ENCODE data around the gene TNFRSF1B. TPM values are rescaled to one million over a fixed set of nuclear protein-coding genes. Genes with fewer than 3 reads are reported as not detected.

Gene TNFRSF1B
- total RNA-seq, 1 experiment from 2014 or later: 1.4 TPM

GRCh38 chr1:12230549-12231275 is 63.9 kb downstream of the TNFRSF1B start:
- peak overlapping the region; percentile 42; the same call in 1 of the 2 replicates for H3K27ac ChIP-seq
- peak overlapping the region; percentile 98 for H3K4me3 ChIP-seq
- peaks cover 17% of the 10 kb centered on the region for H3K36me3 ChIP-seq
- peaks cover 5% of the 10 kb centered on the region; the same call in 1 of the 2 replicates for H3K4me1 ChIP-seq (replicated peaks)
- H3K27me3 ChIP-seq (replicated peaks): no peaks in the 10 kb centered on the region
- no peaks in the 10 kb centered on the region for H3K9me3 ChIP-seq (replicated peaks)
- DNase-seq (ENCODE audit: low read depth in 1 of 2, low spot score in 2 of 2): peak in 1 of 2 experiments; percentile 21

- Histone ChIP-seq H3K27ac (no peak overlapping the region), H3K27me3 (replicated peaks) (no peaks in the 10 kb centered on the region), H3K4me1 (replicated peaks) (peaks cover 5% of the 10 kb centered on the region; the same call in 1 of the 2 replicates), H3K4me3 (peak overlapping the region; percentile 98), H3K36me3 (peaks cover 20% of the 10 kb centered on the region), H3K9me3 (replicated peaks) (no peaks in the 10 kb centered on the region)
- no peak for DNase-seq (ENCODE audit: low read depth in 1 of 2, low spot score in 2 of 2)
Measured at GRCh38 chr1:12231276-12231595, 64.4 kb downstream of the TNFRSF1B start.

- no peak overlapping the region for H3K4me3 ChIP-seq
Measured at GRCh38 chr1:12232221-12232620, 65.4 kb downstream of the TNFRSF1B start.

GRCh38 chr1:12244078-12244477 is 77.3 kb downstream of the TNFRSF1B start:
- Histone ChIP-seq H3K36me3 (peaks cover 49% of the 10 kb centered on the region), H3K27me3 (replicated peaks) (no peaks in the 10 kb centered on the region), H3K27ac (no peak overlapping the region), H3K4me1 (replicated peaks) (no peaks in the 10 kb centered on the region), H3K9me3 (replicated peaks) (no peaks in the 10 kb centered on the region), H3K4me3 (no peak overlapping the region)
- DNase-seq (ENCODE audit: low read depth in 1 of 2, low spot score in 2 of 2): peak in 1 of 2 experiments; percentile 4

More at GRCh38 chr1:12232221-12232620, 65.4 kb downstream of the TNFRSF1B start:
- Histone ChIP-seq H3K36me3 (peaks cover 22% of the 10 kb centered on the region), H3K27ac (no peak overlapping the region), H3K27me3 (replicated peaks) (no peaks in the 10 kb centered on the region), H3K9me3 (replicated peaks) (no peaks in the 10 kb centered on the region), H3K4me1 (replicated peaks) (peaks cover 5% of the 10 kb centered on the region; the same call in 1 of the 2 replicates)
- DNase-seq (ENCODE audit: low read depth in 1 of 2, low spot score in 2 of 2): no peak

GRCh38 chr1:12244585-12244984 is 77.8 kb downstream of the TNFRSF1B start:
- Histone ChIP-seq H3K36me3 (peaks cover 54% of the 10 kb centered on the region), H3K27ac (no peak overlapping the region), H3K27me3 (replicated peaks) (no peaks in the 10 kb centered on the region), H3K9me3 (replicated peaks) (no peaks in the 10 kb centered on the region), H3K4me1 (replicated peaks) (no peaks in the 10 kb centered on the region), H3K4me3 (no peak overlapping the region)
- DNase-seq (ENCODE audit: low read depth in 1 of 2, low spot score in 2 of 2): no peak

- no peaks in the 10 kb centered on the region for H3K27me3 ChIP-seq (replicated peaks)
- no peaks in the 10 kb centered on the region for H3K9me3 ChIP-seq (replicated peaks)
- H3K36me3 ChIP-seq: peaks cover 60% of the 10 kb centered on the region
- no peak overlapping the region for H3K27ac ChIP-seq
- H3K4me1 ChIP-seq (replicated peaks): no peaks in the 10 kb centered on the region
- no peak overlapping the region for H3K4me3 ChIP-seq
- DNase-seq (ENCODE audit: low read depth in 1 of 2, low spot score in 2 of 2): no peak
Measured at GRCh38 chr1:12245116-12245515, 78.3 kb downstream of the TNFRSF1B start.

GRCh38 chr1:12245733-12246132 is 78.9 kb downstream of the TNFRSF1B start:
- H3K27ac ChIP-seq: no peak overlapping the region
- no peaks in the 10 kb centered on the region for H3K27me3 ChIP-seq (replicated peaks)
- H3K36me3 ChIP-seq: peaks cover 64% of the 10 kb centered on the region
- no peaks in the 10 kb centered on the region for H3K9me3 ChIP-seq (replicated peaks)
- H3K4me1 ChIP-seq (replicated peaks): no peaks in the 10 kb centered on the region
- H3K4me3 ChIP-seq: no peak overlapping the region
- no peak for DNase-seq (ENCODE audit: low read depth in 1 of 2, low spot score in 2 of 2)

- H3K36me3 ChIP-seq: peaks cover 69% of the 10 kb centered on the region
- no peak overlapping the region for H3K4me3 ChIP-seq
- no peak overlapping the region for H3K27ac ChIP-seq
- DNase-seq (ENCODE audit: low read depth in 1 of 2, low spot score in 2 of 2): no peak
- H3K27me3 ChIP-seq (replicated peaks): no peaks in the 10 kb centered on the region
- H3K4me1 ChIP-seq (replicated peaks): no peaks in the 10 kb centered on the region
- H3K9me3 ChIP-seq (replicated peaks): no peaks in the 10 kb centered on the region
Measured at GRCh38 chr1:12246584-12246983, 79.8 kb downstream of the TNFRSF1B start.

GRCh38 chr1:12249181-12249580 is 82.4 kb downstream of the TNFRSF1B start:
- H3K27me3 ChIP-seq (replicated peaks): no peaks in the 10 kb centered on the region
- H3K36me3 ChIP-seq: peaks cover 66% of the 10 kb centered on the region
- DNase-seq (ENCODE audit: low read depth in 1 of 2, low spot score in 2 of 2): no peak
- no peaks in the 10 kb centered on the region for H3K4me1 ChIP-seq (replicated peaks)
- H3K4me3 ChIP-seq: no peak overlapping the region
- H3K27ac ChIP-seq: no peak overlapping the region
- no peaks in the 10 kb centered on the region for H3K9me3 ChIP-seq (replicated peaks)

GRCh38 chr1:12249748-12250147 is 83.0 kb downstream of the TNFRSF1B start:
- Histone ChIP-seq H3K9me3 (replicated peaks) (no peaks in the 10 kb centered on the region), H3K4me1 (replicated peaks) (no peaks in the 10 kb centered on the region), H3K36me3 (peaks cover 61% of the 10 kb centered on the region), H3K27me3 (replicated peaks) (no peaks in the 10 kb centered on the region), H3K4me3 (no peak overlapping the region), H3K27ac (no peak overlapping the region)
- no peak for DNase-seq (ENCODE audit: low read depth in 1 of 2, low spot score in 2 of 2)

GRCh38 chr1:12251442-12251841 is 84.7 kb downstream of the TNFRSF1B start:
- Histone ChIP-seq H3K4me3 (no peak overlapping the region), H3K9me3 (replicated peaks) (no peaks in the 10 kb centered on the region), H3K4me1 (replicated peaks) (no peaks in the 10 kb centered on the region), H3K27ac (no peak overlapping the region), H3K27me3 (replicated peaks) (no peaks in the 10 kb centered on the region), H3K36me3 (peaks cover 49% of the 10 kb centered on the region)
- no peak for DNase-seq (ENCODE audit: low read depth in 1 of 2, low spot score in 2 of 2)

- Histone ChIP-seq H3K4me1 (replicated peaks) (no peaks in the 10 kb centered on the region), H3K27me3 (replicated peaks) (no peaks in the 10 kb centered on the region), H3K27ac (no peak overlapping the region), H3K36me3 (peaks cover 56% of the 10 kb centered on the region), H3K4me3 (no peak overlapping the region), H3K9me3 (replicated peaks) (no peaks in the 10 kb centered on the region)
- no peak for DNase-seq (ENCODE audit: low read depth in 1 of 2, low spot score in 2 of 2)
Measured at GRCh38 chr1:12255913-12256312, 89.1 kb downstream of the TNFRSF1B start.

GRCh38 chr1:12258272-12258671 is 91.5 kb downstream of the TNFRSF1B start:
- Histone ChIP-seq H3K36me3 (peaks cover 65% of the 10 kb centered on the region), H3K27me3 (replicated peaks) (no peaks in the 10 kb centered on the region), H3K27ac (no peak overlapping the region), H3K4me1 (replicated peaks) (no peaks in the 10 kb centered on the region), H3K4me3 (no peak overlapping the region), H3K9me3 (replicated peaks) (no peaks in the 10 kb centered on the region)
- DNase-seq (ENCODE audit: low read depth in 1 of 2, low spot score in 2 of 2): no peak
